Hepatic stellate cell (primary cell): ENCODE results near the gene RELCH.

ENCODE experiments used
- DNase-seq: peaks from one replicate; pipeline ENCODE4 v3.0.0; 2011; ENCODE audit warnings: low spot score

Gene RELCH

GRCh38 chr18:62262061-62262460 lies 75.0 kb downstream of the RELCH start:
- DNase-seq: no peak

DNA sequence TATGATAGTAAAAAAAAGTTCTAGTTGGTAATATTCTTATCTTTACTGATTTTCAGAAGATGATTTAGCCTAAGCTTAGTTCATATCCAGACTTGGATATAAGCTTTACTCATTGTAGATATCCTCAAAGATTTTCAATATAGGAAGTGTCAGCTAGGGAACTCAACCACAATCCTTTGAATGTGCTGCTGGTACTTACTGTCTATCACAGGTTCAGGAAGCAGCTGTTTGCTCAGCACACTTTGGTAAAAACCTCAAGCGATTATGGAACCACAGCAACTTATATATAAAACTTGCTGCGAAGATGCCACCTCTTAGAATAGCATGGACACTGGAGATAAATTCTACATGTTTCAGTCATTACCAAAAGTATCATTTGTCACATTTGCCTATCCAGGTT lies 77.9 kb downstream of the RELCH start:
- DNase-seq: no peak

DNA sequence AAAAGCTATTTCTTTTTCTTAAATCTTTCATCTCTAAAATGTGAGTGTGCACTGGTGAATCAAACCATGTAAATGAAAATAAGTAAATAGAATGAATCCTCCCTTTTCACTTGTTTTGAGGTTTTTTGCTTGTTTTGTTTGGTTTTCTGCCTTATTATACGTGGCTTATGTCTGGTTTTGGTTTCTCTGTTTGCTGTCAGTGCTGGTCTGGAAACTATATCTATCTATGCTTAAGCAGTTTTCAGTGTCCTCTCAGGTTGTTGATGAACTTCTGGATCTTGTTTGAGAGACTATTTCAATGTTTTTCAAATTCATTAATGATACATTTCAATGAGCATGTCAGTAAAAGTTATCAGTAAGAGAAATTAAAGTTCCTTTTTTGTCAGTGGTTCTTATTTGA lies 90.0 kb downstream of the RELCH start:
- DNase-seq: no peak

DNA sequence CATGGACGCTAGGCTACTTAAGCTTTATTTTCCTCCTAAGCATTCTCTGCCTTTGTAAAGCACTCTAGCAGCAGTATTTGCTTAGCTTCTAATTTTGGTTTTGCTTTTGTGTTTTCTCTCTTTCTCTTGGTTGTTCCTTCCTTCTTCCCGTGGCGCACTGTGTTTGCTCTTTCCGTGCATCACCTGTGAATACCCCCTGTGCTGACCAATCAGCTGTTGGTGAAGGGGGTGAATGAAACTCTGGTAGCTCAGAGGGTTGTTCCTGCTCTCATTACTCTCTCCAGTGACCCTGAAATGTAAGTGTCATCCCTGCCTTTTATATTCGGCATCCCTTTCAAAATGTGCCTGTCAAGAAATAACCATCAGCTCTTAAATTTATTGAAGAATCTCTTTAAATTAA lies 92.5 kb downstream of the RELCH start:
- DNase-seq: no peak

DNA sequence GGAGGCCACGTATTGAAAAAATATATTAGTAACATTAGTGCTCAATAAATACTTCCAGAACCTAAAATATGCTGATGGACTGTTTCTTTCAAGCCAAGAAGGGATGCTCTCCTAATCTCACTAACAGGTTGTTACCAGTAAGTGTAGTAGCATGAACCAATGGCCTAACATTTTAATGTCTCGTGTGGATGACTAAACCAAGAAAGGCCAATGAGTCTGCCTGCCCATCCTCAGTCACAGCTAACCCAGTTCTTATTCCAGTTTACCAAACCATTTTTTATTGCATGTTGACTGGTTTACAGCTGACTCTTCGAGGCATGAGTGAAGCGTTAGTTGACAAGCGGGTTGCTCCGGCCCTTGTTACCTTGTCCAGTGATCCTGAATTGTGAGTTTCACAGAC lies 93.0 kb downstream of the RELCH start:
- no peak for DNase-seq

DNA sequence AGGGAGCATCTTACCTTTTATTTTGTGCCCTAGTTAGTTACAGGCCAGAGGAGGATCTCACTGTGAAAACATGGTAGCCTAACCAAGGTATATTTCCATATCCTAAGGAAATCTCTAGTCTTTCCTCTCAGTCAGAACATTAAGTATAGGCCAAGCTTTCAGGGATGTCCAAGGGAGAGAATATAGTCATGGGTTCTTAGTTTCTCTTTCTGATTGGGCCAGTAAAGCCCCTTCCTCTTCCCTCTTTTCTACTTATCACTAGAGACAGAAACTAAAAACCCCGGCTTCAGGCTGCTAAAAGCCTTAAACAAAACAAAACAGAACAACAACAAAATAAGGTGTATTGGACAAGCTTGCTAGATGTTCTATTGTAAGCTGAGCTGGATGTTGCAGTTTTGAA lies 93.7 kb downstream of the RELCH start:
- no peak for DNase-seq

DNA sequence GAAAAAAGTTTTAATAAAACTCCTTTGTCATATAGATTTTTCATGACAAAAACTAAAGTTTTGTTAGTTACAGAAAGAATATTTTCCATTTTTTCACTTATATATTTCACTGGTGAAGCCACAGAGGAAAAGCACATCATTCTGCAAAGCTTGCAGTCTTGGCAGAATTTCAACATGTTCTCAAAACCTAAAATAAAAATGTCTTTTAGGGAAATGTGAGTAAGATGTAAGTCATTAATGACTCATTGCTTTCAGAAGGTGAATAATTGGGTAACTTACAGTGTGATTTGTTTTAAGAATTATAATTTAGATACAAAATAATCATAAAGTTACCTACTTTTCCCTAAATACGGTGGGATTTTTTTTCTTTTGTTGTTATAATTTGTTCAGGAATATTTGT lies 94.6 kb downstream of the RELCH start:
- peak; percentile 1 for DNase-seq

DNA sequence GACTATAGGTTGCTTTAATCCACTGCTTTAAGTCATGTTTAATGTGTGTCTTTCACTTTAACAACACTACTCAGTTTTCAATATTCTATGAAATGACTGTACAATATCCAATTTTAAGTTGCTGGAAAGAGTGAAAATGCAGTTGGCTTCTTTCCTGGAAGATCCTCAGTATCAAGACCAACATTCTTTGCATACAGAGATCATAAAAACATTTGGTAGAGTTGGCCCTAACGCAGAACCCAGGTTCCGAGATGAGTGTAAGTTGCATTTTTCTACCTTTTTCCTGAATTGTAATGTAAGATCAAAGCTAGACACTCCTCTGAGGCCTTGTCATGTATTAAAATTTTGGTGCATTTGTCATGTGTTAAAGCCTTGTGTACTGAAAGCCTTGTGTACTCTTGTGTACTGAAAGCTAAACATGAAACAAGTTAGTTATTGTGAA lies 95.2 kb downstream of the RELCH start:
- DNase-seq: peak; percentile 0

GRCh38 chr18:62284637-62285036 lies 97.6 kb downstream of the RELCH start:
- no peak for DNase-seq

DNA sequence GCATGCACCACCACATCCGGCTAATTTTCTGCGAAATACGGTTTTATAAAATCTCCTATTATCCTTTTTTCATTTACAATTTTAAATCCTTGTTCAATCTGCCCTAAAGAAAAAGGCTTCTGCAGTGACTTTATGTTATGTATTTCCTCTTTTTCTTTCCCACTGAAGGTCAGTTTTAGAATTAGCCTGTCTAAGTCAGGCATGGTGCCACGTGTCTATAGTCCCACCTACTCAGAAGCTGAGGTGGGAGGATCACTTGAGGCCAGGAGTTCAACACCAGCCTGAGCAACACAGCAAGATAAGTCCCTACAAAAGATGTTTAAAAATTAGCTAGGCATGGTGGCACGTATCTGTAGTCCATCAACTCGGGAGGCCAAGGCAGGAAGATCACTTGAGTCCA lies 98.2 kb downstream of the RELCH start:
- DNase-seq: no peak

DNA sequence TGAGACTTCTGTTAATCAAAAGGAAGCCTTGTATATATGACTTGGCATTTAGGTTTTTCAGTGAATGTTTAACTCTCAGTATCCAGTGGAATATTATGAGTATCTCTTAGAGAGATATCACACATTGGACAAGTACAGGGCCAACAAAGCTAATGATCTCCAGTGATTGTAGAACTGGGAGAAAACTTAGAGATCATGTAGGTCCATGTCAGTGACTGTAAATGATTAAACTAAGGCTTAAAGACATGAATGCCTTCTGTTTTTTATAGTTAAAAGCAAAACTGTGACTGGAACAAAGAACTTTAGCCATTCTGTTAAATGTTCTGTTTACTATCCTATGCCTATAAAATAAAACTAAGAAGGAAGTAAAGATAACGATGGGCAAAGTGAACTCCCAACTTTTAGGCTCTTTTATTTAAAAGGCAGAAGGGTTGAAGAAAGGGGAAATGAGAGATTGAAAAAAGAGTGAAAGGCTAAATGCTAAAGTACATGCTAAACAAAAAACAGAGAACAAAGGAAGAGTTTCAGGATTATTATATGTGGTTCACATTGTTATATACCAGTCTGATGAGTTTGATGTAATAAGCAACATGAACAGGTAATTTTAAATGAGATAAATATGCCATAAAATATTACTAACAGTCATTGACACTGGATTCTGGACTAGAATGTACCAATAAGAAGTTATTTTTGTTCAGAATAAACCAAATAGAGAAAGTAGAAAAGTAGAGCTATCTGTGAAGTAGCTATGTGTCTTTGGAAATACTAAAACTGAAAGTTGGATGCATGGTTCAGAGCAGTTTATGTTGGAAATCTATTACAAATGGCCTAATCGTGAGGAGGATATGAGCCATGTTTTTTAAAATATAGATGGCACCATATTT lies 101.0 kb downstream of the RELCH start:
- DNase-seq: no peak

- no peak for DNase-seq
Observed at GRCh38 chr18:62288665-62289008, 101.6 kb downstream of the RELCH start.

DNA sequence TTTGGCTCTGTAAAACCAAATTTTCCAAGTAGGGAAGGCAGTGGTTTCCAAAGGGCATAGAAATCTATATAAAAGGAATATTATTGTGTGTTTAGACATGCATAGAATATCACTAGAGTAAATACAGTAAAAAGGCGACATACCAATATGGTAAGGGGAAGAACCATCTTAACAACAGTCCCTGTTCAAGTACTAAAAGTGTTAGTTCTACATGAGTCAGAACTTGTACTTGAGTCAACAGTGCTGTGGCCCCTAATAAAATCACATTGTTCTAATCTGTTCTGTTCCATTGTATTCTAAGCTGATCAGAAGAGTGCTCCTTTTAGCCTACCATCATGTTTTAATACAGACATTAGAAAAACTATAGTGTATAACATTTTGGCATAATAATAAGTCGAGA lies 102.0 kb downstream of the RELCH start:
- no peak for DNase-seq

- no peak for DNase-seq
Observed at GRCh38 chr18:62294073-62294472, 107.0 kb downstream of the RELCH start.

GRCh38 chr18:62300359-62300963 lies 113.4 kb downstream of the RELCH start:
- DNase-seq: no peak

GRCh38 chr18:62301322-62301721 lies 114.3 kb downstream of the RELCH start:
- no peak for DNase-seq

- no peak for DNase-seq
Observed at GRCh38 chr18:62312851-62313250, 125.8 kb downstream of the RELCH start.

DNA sequence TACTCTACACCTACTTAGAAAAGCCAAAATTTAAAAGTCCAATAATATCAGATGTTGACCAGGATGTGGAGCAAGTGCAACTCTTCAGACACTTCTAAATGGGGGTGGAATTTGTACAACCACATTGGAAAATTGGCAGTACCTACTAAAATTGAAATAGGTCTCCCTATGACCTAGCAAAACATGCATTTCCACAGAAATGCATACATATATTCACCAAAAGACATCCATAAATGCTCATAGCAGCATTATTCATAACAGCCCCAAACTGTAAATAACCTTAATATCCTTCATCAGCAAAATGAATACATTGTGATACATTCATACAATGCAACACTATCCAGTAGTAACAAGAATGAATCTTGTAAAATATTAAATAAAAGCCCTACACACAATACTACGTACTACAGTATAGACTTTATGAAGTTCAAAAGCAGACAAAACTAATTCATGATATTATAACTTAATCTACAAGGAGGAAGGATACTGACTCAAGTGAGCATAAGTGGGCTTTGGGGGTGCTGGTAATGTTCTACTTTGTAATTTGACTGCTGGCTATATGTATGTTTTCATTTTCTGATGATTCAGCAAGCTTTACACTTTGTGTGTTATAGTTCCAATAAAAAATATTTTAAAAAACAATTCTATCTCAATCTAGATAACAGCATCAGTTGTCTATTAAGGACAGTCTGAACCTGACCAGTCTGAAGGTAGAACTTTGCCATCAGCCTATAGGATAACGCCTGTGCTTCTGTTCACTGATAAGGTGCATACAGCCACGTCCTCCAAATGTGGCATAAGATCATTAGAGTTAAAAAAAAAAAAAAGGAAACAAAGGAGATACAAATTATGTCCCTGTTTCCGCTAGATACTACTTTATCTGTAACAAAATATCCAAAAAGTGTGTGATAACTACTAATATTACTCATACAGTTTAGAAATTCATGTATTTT lies 131.4 kb downstream of the RELCH start:
- DNase-seq: no peak

DNA sequence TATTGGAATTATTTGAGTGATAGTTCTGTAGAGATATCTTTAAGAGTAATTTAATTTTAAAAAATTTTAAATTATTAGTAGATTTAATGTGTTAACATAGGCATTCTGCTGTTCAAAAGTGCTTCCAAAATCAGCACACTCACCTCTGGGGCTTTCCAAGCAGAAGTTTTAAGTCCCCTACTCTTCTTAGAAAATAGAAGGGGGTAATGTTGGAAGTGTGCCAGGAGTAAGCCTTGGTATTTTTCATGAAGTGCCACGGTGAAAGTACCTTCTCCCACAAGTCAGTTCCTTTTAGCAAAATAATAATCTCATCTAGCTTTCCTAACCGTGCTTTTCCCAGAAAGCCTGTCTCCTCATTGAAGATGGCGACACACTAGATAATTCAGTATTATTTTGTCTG lies 134.1 kb downstream of the RELCH start:
- DNase-seq: no peak

DNA sequence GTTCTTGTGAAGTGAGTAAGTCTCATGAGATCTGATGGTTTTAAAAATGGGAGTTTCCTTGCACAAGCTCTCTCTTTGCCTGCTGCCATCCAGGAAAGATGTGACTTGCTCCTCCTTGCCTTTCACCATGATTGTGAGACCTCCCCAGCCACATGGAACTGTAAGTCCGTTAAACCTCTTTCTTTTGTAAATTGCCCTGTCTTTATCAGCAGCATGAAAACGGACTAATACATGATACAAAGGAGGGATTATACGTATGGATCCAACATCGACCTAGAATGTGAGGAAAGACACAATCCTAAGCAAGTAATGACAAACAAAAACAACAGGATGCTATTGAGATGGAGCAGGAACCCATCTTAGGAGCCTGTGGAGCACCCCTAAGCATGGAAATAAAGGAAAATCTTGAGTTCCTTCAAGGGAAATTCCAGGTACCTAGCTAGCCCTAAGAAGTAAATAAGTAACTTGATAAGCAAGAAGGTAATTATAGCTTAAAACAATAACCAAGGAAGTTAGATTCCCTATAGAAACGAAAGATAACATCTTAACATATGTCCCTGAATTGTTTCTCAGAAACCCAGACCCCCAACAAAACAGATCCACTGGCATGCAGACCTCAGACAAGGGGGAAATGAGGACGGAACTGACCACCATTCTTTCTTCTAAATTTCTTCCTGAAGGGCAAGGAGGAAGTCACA lies 136.6 kb downstream of the RELCH start:
- DNase-seq: no peak

- DNase-seq: no peak
Observed at GRCh38 chr18:62324181-62324828, 137.2 kb downstream of the RELCH start.
